ENCODE results near the gene MAMDC4.
A peak's percentile ranks its signal among the peaks of the same experiment; 100 is the strongest.

MAMDC4 gene

DNA sequence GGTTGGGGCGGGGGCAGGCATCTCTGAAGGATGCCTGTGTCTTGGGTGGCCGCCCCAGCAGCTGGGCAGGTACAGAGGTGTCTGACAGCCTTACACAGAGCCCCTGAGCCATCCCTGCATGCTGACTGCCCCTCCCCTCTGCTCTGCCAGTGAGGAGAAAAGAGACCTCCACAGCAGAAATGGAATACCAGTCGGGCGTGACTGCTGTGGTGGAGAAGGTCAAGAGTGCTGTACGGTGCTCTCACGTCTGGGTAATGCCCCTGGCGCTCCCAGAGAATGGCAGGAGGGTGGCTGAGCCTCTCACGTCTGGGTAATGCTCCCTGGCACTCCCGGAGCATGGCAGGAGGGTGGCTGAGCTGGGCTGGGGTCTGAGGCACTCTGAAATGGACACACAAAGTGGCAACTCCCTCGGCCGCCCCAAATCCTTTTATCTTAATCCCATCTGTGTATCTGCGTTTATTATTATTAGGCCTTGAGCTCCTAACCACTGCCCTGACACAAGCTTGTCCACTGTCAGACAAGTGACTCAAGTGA lies 46.9 kb upstream of the MAMDC4 start:
- ATAC-seq (ENCODE audit: low read depth) = no peak
- H3K4me1 ChIP-seq (ENCODE audit: insufficient read depth, poor library complexity, severe bottlenecking) = peaks cover 22% of the 10 kb centered on the region
- H3K27ac ChIP-seq (ENCODE audit: poor library complexity, severe bottlenecking) = no peak overlapping the region
- DNase-seq (ENCODE audit: low spot score) = no peak
- H3K9me3 ChIP-seq (ENCODE audit: severe bottlenecking) = no peaks in the 10 kb centered on the region
- TF ChIP-seq CTCF (IDR thresholded peaks at IDR 0.05; ENCODE audit: poor library complexity, severe bottlenecking) = no peak
- H3K27me3 ChIP-seq (ENCODE audit: insufficient read depth, poor library complexity, severe bottlenecking) = no peaks in the 10 kb centered on the region
- peaks cover 13% of the 10 kb centered on the region for H3K36me3 ChIP-seq (ENCODE audit: low read depth)
- H3K4me3 ChIP-seq (ENCODE audit: severe bottlenecking) = no peak overlapping the region

DNA sequence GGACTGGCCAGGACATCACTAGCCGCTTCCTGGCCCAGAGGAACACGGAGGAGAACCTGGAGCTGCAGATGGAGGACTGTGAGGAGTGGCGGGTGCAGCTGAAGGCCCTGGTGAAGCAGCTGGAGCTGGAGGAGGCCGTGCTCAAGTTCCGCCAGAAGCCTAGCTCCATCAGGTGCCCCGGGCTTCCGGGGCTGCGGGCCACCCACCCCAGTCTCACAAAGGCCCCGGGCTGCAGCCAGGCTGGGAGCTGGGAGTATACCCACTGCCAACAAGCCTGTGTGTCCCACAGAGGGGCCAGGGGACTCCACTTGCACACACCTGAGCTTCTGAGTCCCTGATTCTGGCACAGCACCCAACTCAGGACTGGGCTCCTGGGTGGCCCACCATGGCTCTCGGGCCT lies 46.1 kb upstream of the MAMDC4 start:
- Histone ChIP-seq H3K27ac (ENCODE audit: poor library complexity, severe bottlenecking) (no peak overlapping the region), H3K27me3 (ENCODE audit: insufficient read depth, poor library complexity, severe bottlenecking) (no peaks in the 10 kb centered on the region), H3K36me3 (ENCODE audit: low read depth) (peaks cover 21% of the 10 kb centered on the region), H3K4me3 (ENCODE audit: severe bottlenecking) (no peak overlapping the region), H3K4me1 (ENCODE audit: insufficient read depth, poor library complexity, severe bottlenecking) (peaks cover 16% of the 10 kb centered on the region), H3K9me3 (ENCODE audit: severe bottlenecking) (no peaks in the 10 kb centered on the region)
- no peak for TF ChIP-seq CTCF (IDR thresholded peaks at IDR 0.05; ENCODE audit: poor library complexity, severe bottlenecking)
- no peak for ATAC-seq (ENCODE audit: low read depth)
- DNase-seq (ENCODE audit: low spot score) = no peak

- H3K27ac ChIP-seq (ENCODE audit: poor library complexity, severe bottlenecking) = peak overlapping the region; percentile 67
- ATAC-seq (ENCODE audit: low read depth) = peak; percentile 11
- no peak for TF ChIP-seq CTCF (IDR thresholded peaks at IDR 0.05; ENCODE audit: poor library complexity, severe bottlenecking)
Observed at GRCh38 chr9:136806631-136807201, 45.4 kb upstream of the MAMDC4 start.

DNA sequence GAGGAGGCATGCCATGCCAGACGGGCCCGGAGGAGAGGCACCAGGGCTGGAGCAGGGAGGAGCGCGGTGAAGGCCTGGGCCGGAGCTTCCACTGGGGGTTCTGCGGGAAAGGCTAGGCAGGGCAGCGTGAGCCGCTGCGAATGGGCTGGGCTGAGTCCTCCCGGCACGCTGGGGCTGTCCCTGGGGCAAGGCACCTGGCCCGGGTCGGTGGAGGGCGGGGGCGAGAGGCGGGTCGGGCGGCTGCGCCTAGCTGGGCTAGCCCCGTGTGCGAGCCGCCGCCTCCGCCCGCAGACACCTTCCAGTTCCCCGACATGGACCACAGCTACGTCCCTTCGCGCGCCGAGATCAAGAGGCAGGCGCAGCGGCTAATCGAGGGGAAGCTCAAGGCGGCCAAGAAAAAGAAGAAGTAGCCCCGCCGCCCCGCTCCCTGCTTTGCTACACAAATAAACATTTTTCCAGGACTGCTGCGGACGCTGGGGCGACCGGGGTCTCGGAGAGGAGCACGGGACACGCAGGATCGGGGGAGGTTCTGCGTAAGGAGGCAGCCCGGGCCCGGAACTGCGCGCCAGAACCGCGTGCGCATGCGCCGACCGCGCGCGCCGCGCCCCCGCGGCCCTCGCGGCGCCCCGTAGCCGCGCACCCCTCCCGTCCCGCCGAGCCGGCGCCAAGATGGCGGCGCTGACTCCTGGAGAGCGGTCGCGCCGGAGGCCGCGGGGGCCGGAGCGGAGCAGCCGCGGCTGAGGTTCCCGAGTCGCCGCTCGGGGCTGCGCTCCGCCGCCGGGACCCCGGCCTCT lies 44.7 kb upstream of the MAMDC4 start, which contains the start of gene RABL6:
TSS of gene RABL6 (plus strand) at position 668 of the 794 bp plus-strand sequence. CDS start 249 bp downstream, outside the sequence.
- peaks cover 33% of the 10 kb centered on the region for H3K36me3 ChIP-seq (ENCODE audit: low read depth)
- no peak for TF ChIP-seq CTCF (IDR thresholded peaks at IDR 0.05; ENCODE audit: poor library complexity, severe bottlenecking)
- H3K27me3 ChIP-seq (ENCODE audit: insufficient read depth, poor library complexity, severe bottlenecking) = no peaks in the 10 kb centered on the region
- H3K4me1 ChIP-seq (ENCODE audit: insufficient read depth, poor library complexity, severe bottlenecking) = peaks cover 14% of the 10 kb centered on the region
- H3K9me3 ChIP-seq (ENCODE audit: severe bottlenecking) = no peaks in the 10 kb centered on the region
- peak; percentile 66 for ATAC-seq (ENCODE audit: low read depth)
- DNase-seq (ENCODE audit: low spot score) = peak; percentile 61
- peak within 1 kb of the TSS; percentile 100 for H3K4me3 ChIP-seq (ENCODE audit: severe bottlenecking)
- peak within 1 kb of the TSS; percentile 67 for H3K27ac ChIP-seq (ENCODE audit: poor library complexity, severe bottlenecking)

More at GRCh38 chr9:136806631-136807201, 45.4 kb upstream of the MAMDC4 start:
- Histone ChIP-seq H3K36me3 (ENCODE audit: low read depth) (peaks cover 26% of the 10 kb centered on the region), H3K4me3 (ENCODE audit: severe bottlenecking) (peak overlapping the region; percentile 100), H3K4me1 (ENCODE audit: insufficient read depth, poor library complexity, severe bottlenecking) (peaks cover 14% of the 10 kb centered on the region), H3K9me3 (ENCODE audit: severe bottlenecking) (no peaks in the 10 kb centered on the region), H3K27me3 (ENCODE audit: insufficient read depth, poor library complexity, severe bottlenecking) (no peaks in the 10 kb centered on the region)
- DNase-seq (ENCODE audit: low spot score) = no peak
